ENCODE results near the gene KCP.

DNA sequence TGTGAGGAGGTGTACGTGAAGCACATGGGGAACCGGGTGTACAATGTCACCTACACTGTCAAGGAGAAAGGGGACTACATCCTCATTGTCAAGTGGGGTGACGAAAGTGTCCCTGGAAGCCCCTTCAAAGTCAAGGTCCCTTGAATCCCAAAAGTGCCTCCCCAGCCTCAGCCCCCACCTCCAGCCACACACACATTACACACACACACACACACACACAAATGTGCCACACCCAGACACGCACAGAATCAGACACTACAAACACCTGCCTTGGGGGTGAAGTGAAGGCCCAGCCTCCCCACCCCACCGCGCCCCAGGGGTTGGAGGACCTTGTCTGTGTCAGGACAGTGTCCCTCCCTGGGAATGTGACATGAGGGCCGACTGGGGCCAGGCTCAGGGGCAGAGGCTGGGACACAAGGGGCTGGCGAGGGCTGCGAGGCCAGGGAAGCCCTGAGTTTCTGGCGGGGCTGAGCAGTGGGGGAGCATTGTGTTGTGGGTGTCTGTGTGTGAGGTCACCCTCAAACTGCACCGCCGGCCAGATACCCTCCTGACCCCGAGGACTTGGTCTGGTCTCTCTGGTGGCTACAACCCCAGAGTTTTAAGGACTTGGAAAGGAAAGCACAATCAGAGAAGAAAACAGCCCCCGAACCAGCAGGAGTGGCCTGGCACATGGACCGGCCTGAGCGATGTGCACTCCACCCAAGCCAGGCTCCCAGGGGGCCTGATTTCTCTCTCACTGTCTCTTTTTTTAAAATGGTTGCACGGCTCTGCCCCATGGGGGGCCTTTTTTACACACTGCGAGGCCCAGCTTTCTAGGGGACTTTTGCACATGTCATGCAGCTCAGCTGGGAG lies 51.9 kb downstream of the KCP start:
- TF ChIP-seq, protein P1, sequence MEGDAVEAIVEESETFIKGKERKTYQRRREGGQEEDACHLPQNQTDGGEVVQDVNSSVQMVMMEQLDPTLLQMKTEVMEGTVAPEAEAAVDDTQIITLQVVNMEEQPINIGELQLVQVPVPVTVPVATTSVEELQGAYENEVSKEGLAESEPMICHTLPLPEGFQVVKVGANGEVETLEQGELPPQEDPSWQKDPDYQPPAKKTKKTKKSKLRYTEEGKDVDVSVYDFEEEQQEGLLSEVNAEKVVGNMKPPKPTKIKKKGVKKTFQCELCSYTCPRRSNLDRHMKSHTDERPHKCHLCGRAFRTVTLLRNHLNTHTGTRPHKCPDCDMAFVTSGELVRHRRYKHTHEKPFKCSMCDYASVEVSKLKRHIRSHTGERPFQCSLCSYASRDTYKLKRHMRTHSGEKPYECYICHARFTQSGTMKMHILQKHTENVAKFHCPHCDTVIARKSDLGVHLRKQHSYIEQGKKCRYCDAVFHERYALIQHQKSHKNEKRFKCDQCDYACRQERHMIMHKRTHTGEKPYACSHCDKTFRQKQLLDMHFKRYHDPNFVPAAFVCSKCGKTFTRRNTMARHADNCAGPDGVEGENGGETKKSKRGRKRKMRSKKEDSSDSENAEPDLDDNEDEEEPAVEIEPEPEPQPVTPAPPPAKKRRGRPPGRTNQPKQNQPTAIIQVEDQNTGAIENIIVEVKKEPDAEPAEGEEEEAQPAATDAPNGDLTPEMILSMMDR (conservative IDR thresholded peaks at IDR 0.05), result no peak
- no peak for TF ChIP-seq EZH2 (IDR thresholded peaks at IDR 0.05; ENCODE audit: low read depth)

Measured in PC-9 (cell line).